ENCODE results near the gene SORL1-AS1.

The SORL1-AS1 gene

GRCh38 chr11:121426476-121427399 is 26.0 kb downstream of the SORL1-AS1 start:
- Histone ChIP-seq H3K9ac (ENCODE audit: low read length) (peak overlapping the region; percentile 55), H3K79me2 (ENCODE audit: low read length) (no peaks in the 10 kb centered on the region), H3K9me3 (ENCODE audit: low read length) (no peaks in the 10 kb centered on the region), H3K9me2 (replicated peaks; ENCODE audit: insufficient read depth, low read length) (no peaks in the 10 kb centered on the region), H3K4me1 (ENCODE audit: low read length) (peaks cover 84% of the 10 kb centered on the region), H3K4me3 (ENCODE audit: low read length) (peak overlapping the region; percentile 10; the same call in 1 of the 2 replicates), H3K27ac (ENCODE audit: low read length) (peak overlapping the region; percentile 100), H2AFZ (ENCODE audit: low read length) (no peak overlapping the region), H3K36me3 (ENCODE audit: insufficient read depth, low read length) (no peaks in the 10 kb centered on the region), H4K20me1 (ENCODE audit: insufficient read depth, low read depth, low read length) (no peaks in the 10 kb centered on the region), H3K4me2 (ENCODE audit: low read depth, low read length, poor library complexity, severe bottlenecking) (peak overlapping the region; percentile 46), H3K27me3 (ENCODE audit: low read length) (no peaks in the 10 kb centered on the region)
- DNase-seq, result peak; percentile 80

- H3K79me2 ChIP-seq (ENCODE audit: low read length), result no peaks in the 10 kb centered on the region
- peak overlapping the region; percentile 46 for H3K4me2 ChIP-seq (ENCODE audit: low read depth, low read length, poor library complexity, severe bottlenecking)
- H3K4me1 ChIP-seq (ENCODE audit: low read length), result peaks cover 84% of the 10 kb centered on the region
- peak overlapping the region; percentile 100 for H3K27ac ChIP-seq (ENCODE audit: low read length)
- H3K36me3 ChIP-seq (ENCODE audit: insufficient read depth, low read length), result no peaks in the 10 kb centered on the region
- H3K9me2 ChIP-seq (replicated peaks; ENCODE audit: insufficient read depth, low read length), result no peaks in the 10 kb centered on the region
- H3K9ac ChIP-seq (ENCODE audit: low read length), result 0 out of 2 replicates have a peak overlapping the region, but pooled peaks have one; percentile 55
- H4K20me1 ChIP-seq (ENCODE audit: insufficient read depth, low read depth, low read length), result no peaks in the 10 kb centered on the region
- no peak overlapping the region for H3K4me3 ChIP-seq (ENCODE audit: low read length)
- H2AFZ ChIP-seq (ENCODE audit: low read length), result no peak overlapping the region
- H3K27me3 ChIP-seq (ENCODE audit: low read length), result no peaks in the 10 kb centered on the region
- no peaks in the 10 kb centered on the region for H3K9me3 ChIP-seq (ENCODE audit: low read length)
- no peak for DNase-seq
These were observed 26.9 kb downstream of the SORL1-AS1 start for GRCh38 chr11:121425828-121426227.

GRCh38 chr11:121422675-121423074 is 30.1 kb downstream of the SORL1-AS1 start:
- H2AFZ ChIP-seq (ENCODE audit: low read length), result no peak overlapping the region
- H3K4me1 ChIP-seq (ENCODE audit: low read length), result peaks cover 82% of the 10 kb centered on the region
- no peak overlapping the region for H3K4me3 ChIP-seq (ENCODE audit: low read length)
- no peak overlapping the region for H3K9ac ChIP-seq (ENCODE audit: low read length)
- H3K9me2 ChIP-seq (replicated peaks; ENCODE audit: insufficient read depth, low read length), result no peaks in the 10 kb centered on the region
- H3K4me2 ChIP-seq (ENCODE audit: low read depth, low read length, poor library complexity, severe bottlenecking), result peak overlapping the region; percentile 32
- no peaks in the 10 kb centered on the region for H3K9me3 ChIP-seq (ENCODE audit: low read length)
- H4K20me1 ChIP-seq (ENCODE audit: insufficient read depth, low read depth, low read length), result no peaks in the 10 kb centered on the region
- H3K79me2 ChIP-seq (ENCODE audit: low read length), result no peaks in the 10 kb centered on the region
- H3K36me3 ChIP-seq (ENCODE audit: insufficient read depth, low read length), result no peaks in the 10 kb centered on the region
- H3K27me3 ChIP-seq (ENCODE audit: low read length), result no peaks in the 10 kb centered on the region
- H3K27ac ChIP-seq (ENCODE audit: low read length), result peak overlapping the region; percentile 100
- peak; percentile 74 for DNase-seq

GRCh38 chr11:121421149-121421901 is 31.4 kb downstream of the SORL1-AS1 start:
- no peaks in the 10 kb centered on the region for H3K9me2 ChIP-seq (replicated peaks; ENCODE audit: insufficient read depth, low read length)
- no peak overlapping the region for H3K4me3 ChIP-seq (ENCODE audit: low read length)
- peak; percentile 63 for DNase-seq
- no peaks in the 10 kb centered on the region for H3K9me3 ChIP-seq (ENCODE audit: low read length)
- H3K79me2 ChIP-seq (ENCODE audit: low read length), result no peaks in the 10 kb centered on the region
- peak overlapping the region; percentile 100 for H3K27ac ChIP-seq (ENCODE audit: low read length)
- no peak overlapping the region for H2AFZ ChIP-seq (ENCODE audit: low read length)
- peaks cover 77% of the 10 kb centered on the region for H3K4me1 ChIP-seq (ENCODE audit: low read length)
- H3K4me2 ChIP-seq (ENCODE audit: low read depth, low read length, poor library complexity, severe bottlenecking), result peak overlapping the region; percentile 8
- no peaks in the 10 kb centered on the region for H4K20me1 ChIP-seq (ENCODE audit: insufficient read depth, low read depth, low read length)
- H3K9ac ChIP-seq (ENCODE audit: low read length), result peak overlapping the region; percentile 23; the same call in 1 of the 2 replicates
- H3K36me3 ChIP-seq (ENCODE audit: insufficient read depth, low read length), result no peaks in the 10 kb centered on the region
- no peaks in the 10 kb centered on the region for H3K27me3 ChIP-seq (ENCODE audit: low read length)

- Histone ChIP-seq H3K27me3 (ENCODE audit: low read length) (no peaks in the 10 kb centered on the region), H3K36me3 (ENCODE audit: insufficient read depth, low read length) (no peaks in the 10 kb centered on the region), H3K4me3 (ENCODE audit: low read length) (no peak overlapping the region), H4K20me1 (ENCODE audit: insufficient read depth, low read depth, low read length) (no peaks in the 10 kb centered on the region), H3K9ac (ENCODE audit: low read length) (no peak overlapping the region), H3K27ac (ENCODE audit: low read length) (peak overlapping the region; percentile 100), H3K79me2 (ENCODE audit: low read length) (no peaks in the 10 kb centered on the region), H3K4me1 (ENCODE audit: low read length) (peaks cover 70% of the 10 kb centered on the region), H2AFZ (ENCODE audit: low read length) (no peak overlapping the region), H3K9me3 (ENCODE audit: low read length) (no peaks in the 10 kb centered on the region), H3K4me2 (ENCODE audit: low read depth, low read length, poor library complexity, severe bottlenecking) (no peak overlapping the region), H3K9me2 (replicated peaks; ENCODE audit: insufficient read depth, low read length) (no peaks in the 10 kb centered on the region)
- no peak for DNase-seq
These were observed 32.4 kb downstream of the SORL1-AS1 start for GRCh38 chr11:121420398-121420797.

- Histone ChIP-seq H4K20me1 (ENCODE audit: insufficient read depth, low read depth, low read length) (no peaks in the 10 kb centered on the region), H3K36me3 (ENCODE audit: insufficient read depth, low read length) (no peaks in the 10 kb centered on the region), H3K79me2 (ENCODE audit: low read length) (no peaks in the 10 kb centered on the region), H3K4me1 (ENCODE audit: low read length) (peaks cover 70% of the 10 kb centered on the region), H2AFZ (ENCODE audit: low read length) (no peak overlapping the region), H3K9me2 (replicated peaks; ENCODE audit: insufficient read depth, low read length) (no peaks in the 10 kb centered on the region), H3K4me3 (ENCODE audit: low read length) (no peak overlapping the region), H3K27ac (ENCODE audit: low read length) (peak overlapping the region; percentile 100), H3K9ac (ENCODE audit: low read length) (no peak overlapping the region), H3K9me3 (ENCODE audit: low read length) (no peaks in the 10 kb centered on the region), H3K4me2 (ENCODE audit: low read depth, low read length, poor library complexity, severe bottlenecking) (no peak overlapping the region), H3K27me3 (ENCODE audit: low read length) (no peaks in the 10 kb centered on the region)
- DNase-seq, result no peak
These were observed 32.9 kb downstream of the SORL1-AS1 start for GRCh38 chr11:121419836-121420235.

GRCh38 chr11:121418625-121419114 is 34.1 kb downstream of the SORL1-AS1 start:
- Histone ChIP-seq H3K9ac (ENCODE audit: low read length) (peak overlapping the region; percentile 38; the same call in 1 of the 2 replicates), H3K9me3 (ENCODE audit: low read length) (no peaks in the 10 kb centered on the region), H3K9me2 (replicated peaks; ENCODE audit: insufficient read depth, low read length) (no peaks in the 10 kb centered on the region), H3K27me3 (ENCODE audit: low read length) (no peaks in the 10 kb centered on the region), H2AFZ (ENCODE audit: low read length) (no peak overlapping the region), H3K4me2 (ENCODE audit: low read depth, low read length, poor library complexity, severe bottlenecking) (peak overlapping the region; percentile 51), H3K79me2 (ENCODE audit: low read length) (no peaks in the 10 kb centered on the region), H3K4me1 (ENCODE audit: low read length) (peaks cover 67% of the 10 kb centered on the region), H4K20me1 (ENCODE audit: insufficient read depth, low read depth, low read length) (no peaks in the 10 kb centered on the region), H3K36me3 (ENCODE audit: insufficient read depth, low read length) (no peaks in the 10 kb centered on the region), H3K4me3 (ENCODE audit: low read length) (no peak overlapping the region), H3K27ac (ENCODE audit: low read length) (peak overlapping the region; percentile 100)
- DNase-seq, result peak; percentile 70

GRCh38 chr11:121417607-121418006 is 35.2 kb downstream of the SORL1-AS1 start:
- Histone ChIP-seq H3K4me2 (ENCODE audit: low read depth, low read length, poor library complexity, severe bottlenecking) (no peak overlapping the region), H2AFZ (ENCODE audit: low read length) (no peak overlapping the region)

More at GRCh38 chr11:121417607-121418006, 35.2 kb downstream of the SORL1-AS1 start:
- 0 out of 2 replicates have a peak overlapping the region, but pooled peaks have one; percentile 30 for H3K9ac ChIP-seq (ENCODE audit: low read length)
- H4K20me1 ChIP-seq (ENCODE audit: insufficient read depth, low read depth, low read length), result no peaks in the 10 kb centered on the region
- no peaks in the 10 kb centered on the region for H3K27me3 ChIP-seq (ENCODE audit: low read length)
- H3K9me3 ChIP-seq (ENCODE audit: low read length), result no peaks in the 10 kb centered on the region
- no peaks in the 10 kb centered on the region for H3K36me3 ChIP-seq (ENCODE audit: insufficient read depth, low read length)
- H3K4me1 ChIP-seq (ENCODE audit: low read length), result peaks cover 56% of the 10 kb centered on the region
- DNase-seq, result no peak
- H3K79me2 ChIP-seq (ENCODE audit: low read length), result no peaks in the 10 kb centered on the region
- no peak overlapping the region for H3K4me3 ChIP-seq (ENCODE audit: low read length)
- H3K27ac ChIP-seq (ENCODE audit: low read length), result peak overlapping the region; percentile 65
- no peaks in the 10 kb centered on the region for H3K9me2 ChIP-seq (replicated peaks; ENCODE audit: insufficient read depth, low read length)

Data from Karpas-422 (cell line).